Mesothelial cell of epicardium (in vitro differentiated cells): ENCODE data around the gene ABI1. TPM values are rescaled to one million over a fixed set of nuclear protein-coding genes. Genes with fewer than 3 reads are reported as not detected.

Source experiments
- DNase-seq, 2 experiments: peaks; one replicate each; pipeline ENCODE4 v3.0.0; 2021; ENCODE audit warnings: low spot score in 2 of 2; ENCODE audit not compliant: unreplicated experiment in 2 of 2
- H3K27ac Mint-ChIP-seq: 2 replicates; pipeline ENCODE4 v1.8.0; 2021; ENCODE audit warnings: mixed read lengths
- H3K27me3 Mint-ChIP-seq: 2 replicates; pipeline ENCODE4 v1.8.0; 2021; ENCODE audit warnings: low read depth, mixed read lengths
- H3K36me3 Mint-ChIP-seq: 2 replicates; pipeline ENCODE4 v1.8.0; 2021; ENCODE audit warnings: mixed read lengths
- H3K4me1 Mint-ChIP-seq: 2 replicates; pipeline ENCODE4 v1.8.0; 2021; ENCODE audit warnings: mixed read lengths
- H3K4me3 Mint-ChIP-seq: 2 replicates; pipeline ENCODE4 v1.8.0; 2021; ENCODE audit warnings: mild to moderate bottlenecking, moderate library complexity, mixed read lengths
- H3K9me3 Mint-ChIP-seq: 2 replicates; pipeline ENCODE4 v1.8.0; 2021; ENCODE audit warnings: mixed read lengths
- CTCF ChIP-seq: fragments of 200-600 bp; sonication (generic); IDR thresholded peaks from one replicate; pipeline ENCODE4 v1.5.0; 2021; ENCODE audit warnings: antibody characterized with exemption; ENCODE audit not compliant: unreplicated experiment
- total RNA-seq: library from RNA; stranded (reverse); gene quantifications from 3 replicates; pipeline ENCODE4 v1.2.1, GENCODE V29; 2021

The ABI1 gene
- total RNA-seq, 1 donor from 2014 or later = 41.3 TPM

GRCh38 chr10:26743091-26743490 lies 117.7 kb downstream of the ABI1 start:
- no peak for TF ChIP-seq CTCF
- Mint-ChIP-seq H3K4me1 (no peaks in the 10 kb centered on the region), H3K4me3 (no peak overlapping the region), H3K27me3 (no peaks in the 10 kb centered on the region), H3K9me3 (no peaks in the 10 kb centered on the region), H3K27ac (no peak overlapping the region), H3K36me3 (peaks cover 31% of the 10 kb centered on the region)
- DNase-seq = no peak

GRCh38 chr10:26741368-26741767 lies 119.4 kb downstream of the ABI1 start:
- Mint-ChIP-seq H3K36me3 (peaks cover 31% of the 10 kb centered on the region), H3K9me3 (no peaks in the 10 kb centered on the region)

GRCh38 chr10:26739071-26739631 lies 121.6 kb downstream of the ABI1 start:
- Mint-ChIP-seq H3K27me3 (no peaks in the 10 kb centered on the region), H3K36me3 (peaks cover 25% of the 10 kb centered on the region), H3K4me3 (no peak overlapping the region), H3K4me1 (peaks cover 6% of the 10 kb centered on the region), H3K9me3 (no peaks in the 10 kb centered on the region), H3K27ac (no peak overlapping the region)
- no peak for DNase-seq
- no peak for TF ChIP-seq CTCF

More at GRCh38 chr10:26741368-26741767, 119.4 kb downstream of the ABI1 start:
- DNase-seq = no peak
- no peaks in the 10 kb centered on the region for H3K4me1 Mint-ChIP-seq
- H3K27me3 Mint-ChIP-seq = no peaks in the 10 kb centered on the region
- no peak overlapping the region for H3K4me3 Mint-ChIP-seq
- TF ChIP-seq CTCF = no peak
- H3K27ac Mint-ChIP-seq = no peak overlapping the region

GRCh38 chr10:26738301-26738911 lies 122.4 kb downstream of the ABI1 start:
- TF ChIP-seq CTCF = no peak
- Mint-ChIP-seq H3K4me1 (peaks cover 9% of the 10 kb centered on the region), H3K27ac (no peak overlapping the region), H3K27me3 (no peaks in the 10 kb centered on the region), H3K36me3 (peaks cover 20% of the 10 kb centered on the region), H3K4me3 (no peak overlapping the region), H3K9me3 (no peaks in the 10 kb centered on the region)
- no peak for DNase-seq

GRCh38 chr10:26737730-26738129 lies 123.0 kb downstream of the ABI1 start:
- no peak for TF ChIP-seq CTCF
- peaks cover 19% of the 10 kb centered on the region for H3K36me3 Mint-ChIP-seq
- no peaks in the 10 kb centered on the region for H3K27me3 Mint-ChIP-seq
- H3K4me3 Mint-ChIP-seq = no peak overlapping the region
- DNase-seq = no peak
- no peak overlapping the region for H3K27ac Mint-ChIP-seq
- H3K9me3 Mint-ChIP-seq = no peaks in the 10 kb centered on the region
- H3K4me1 Mint-ChIP-seq = peaks cover 9% of the 10 kb centered on the region
